T47D (cell line): ENCODE measurements around the gene FILIP1.
A peak's percentile ranks its signal among the peaks of the same experiment; 100 is the strongest.

Experiments
- DNase-seq, 2 experiments: peaks; one replicate each; pipeline versions ENCODE4 v3.0.0 to v3.0.0-alpha.2; 2011 to 2012; ENCODE audit warnings: low read depth in 1 of 2, low spot score in 1 of 2
- JUND ChIP-seq: IDR thresholded peaks from 2 replicates; pipeline ENCODE4 v1.6.1; 2012; ENCODE audit warnings: low read depth
- in situ Hi-C: cut with HindIII; loops from 2 replicates; pipeline ENCODE4 v1.10.0; 2016; ENCODE audit warnings: low sequenced_read_pairs, low pct_unique_long_range_greater_than_20kb

Gene FILIP1

DNA sequence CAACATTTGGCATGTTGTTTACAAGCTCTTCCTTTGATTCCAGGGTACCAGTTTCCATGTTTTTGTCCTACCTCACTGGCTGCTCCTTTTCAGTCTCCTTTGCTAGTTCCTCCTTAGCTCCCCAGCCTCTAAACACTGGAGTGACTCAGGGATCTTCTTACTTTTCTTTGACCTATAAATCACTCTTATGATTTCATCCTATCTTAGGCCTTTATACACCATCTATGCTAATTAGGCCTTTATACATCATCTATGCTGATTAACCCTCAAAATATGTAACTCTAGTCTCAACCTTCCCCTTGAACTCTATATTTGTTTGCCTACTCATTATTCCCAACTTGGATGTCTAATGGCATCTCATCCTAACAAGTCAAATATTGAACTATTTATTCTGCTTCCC is 218.5 kb downstream of the FILIP1 start:
- TF ChIP-seq JUND = no peak
- DNase-seq = no peak
- in situ Hi-C loops = no loop called here

DNA sequence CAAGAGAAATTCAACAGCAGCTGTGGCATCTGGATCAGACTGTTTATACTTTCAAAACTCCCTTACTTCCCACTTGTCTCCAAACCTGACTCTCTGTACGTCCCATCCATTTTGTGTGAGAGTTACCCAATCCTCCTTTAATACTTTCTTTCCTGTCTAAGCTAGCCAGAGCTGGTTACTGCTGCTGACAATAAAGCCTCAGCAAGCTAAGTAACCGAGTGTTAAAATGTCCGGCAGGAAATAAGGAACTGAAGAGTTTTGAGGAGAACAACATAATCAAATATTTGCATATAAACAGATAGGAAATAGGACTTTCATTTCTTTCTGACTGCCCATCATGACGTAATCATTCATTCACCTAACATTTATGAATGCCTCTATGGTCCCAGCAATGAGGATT is 220.6 kb downstream of the FILIP1 start:
- TF ChIP-seq JUND = no peak
- DNase-seq = no peak
- in situ Hi-C loops = no loop called here

DNA sequence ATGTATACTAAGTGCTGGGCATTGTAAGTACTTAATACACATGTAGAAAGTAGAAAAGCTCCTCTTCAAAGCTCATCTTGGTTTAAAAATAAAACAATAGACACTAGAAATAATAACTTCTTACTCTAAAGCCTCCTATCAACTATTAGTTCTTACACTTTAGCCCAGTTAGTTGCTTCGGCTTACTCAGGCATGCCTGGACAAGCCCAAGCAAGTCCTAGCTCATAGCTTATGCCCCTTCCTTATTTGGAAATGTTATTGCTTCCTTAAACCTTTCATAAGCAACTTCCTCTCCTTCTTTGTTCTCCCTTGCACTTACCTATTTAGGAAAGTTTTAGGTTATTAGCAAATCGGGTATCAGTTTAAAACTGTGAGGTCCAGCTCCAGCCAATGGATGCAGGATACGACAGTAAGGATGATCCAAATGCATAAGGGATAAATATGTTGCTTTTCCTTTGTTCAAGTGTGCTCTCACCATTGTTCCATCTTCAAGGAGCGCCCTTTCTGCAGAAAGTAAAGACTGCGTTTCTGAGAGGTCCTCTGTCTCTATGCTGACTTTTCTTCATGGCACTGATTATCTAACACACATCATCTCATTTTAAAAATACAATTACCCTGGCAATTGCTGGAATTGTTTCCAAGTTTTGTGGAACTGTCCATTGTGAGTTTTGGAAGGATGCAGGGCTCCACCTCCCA is 221.3 kb downstream of the FILIP1 start:
- peak in 1 of 2 experiments; percentile 37 for DNase-seq
- in situ Hi-C loops = no loop called here
- no peak for TF ChIP-seq JUND

DNA sequence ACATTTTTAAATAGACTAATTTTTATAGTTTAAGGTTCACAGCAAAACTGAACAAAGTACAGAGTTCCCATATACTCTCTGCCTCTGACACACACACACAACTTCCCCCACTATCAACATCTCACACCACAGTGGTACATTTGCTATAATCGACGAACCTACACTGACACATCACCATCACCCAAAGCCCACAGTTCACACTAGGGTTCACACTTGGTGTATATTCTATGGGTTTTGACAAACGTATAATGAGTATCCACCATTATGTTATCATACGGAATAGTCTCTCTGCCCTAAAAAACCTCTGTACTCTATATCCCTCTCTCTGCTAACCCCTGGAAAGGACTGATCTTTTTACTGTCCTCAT is 224.6 kb downstream of the FILIP1 start:
- DNase-seq = no peak
- no peak for TF ChIP-seq JUND
- in situ Hi-C loops = no loop called here

DNA sequence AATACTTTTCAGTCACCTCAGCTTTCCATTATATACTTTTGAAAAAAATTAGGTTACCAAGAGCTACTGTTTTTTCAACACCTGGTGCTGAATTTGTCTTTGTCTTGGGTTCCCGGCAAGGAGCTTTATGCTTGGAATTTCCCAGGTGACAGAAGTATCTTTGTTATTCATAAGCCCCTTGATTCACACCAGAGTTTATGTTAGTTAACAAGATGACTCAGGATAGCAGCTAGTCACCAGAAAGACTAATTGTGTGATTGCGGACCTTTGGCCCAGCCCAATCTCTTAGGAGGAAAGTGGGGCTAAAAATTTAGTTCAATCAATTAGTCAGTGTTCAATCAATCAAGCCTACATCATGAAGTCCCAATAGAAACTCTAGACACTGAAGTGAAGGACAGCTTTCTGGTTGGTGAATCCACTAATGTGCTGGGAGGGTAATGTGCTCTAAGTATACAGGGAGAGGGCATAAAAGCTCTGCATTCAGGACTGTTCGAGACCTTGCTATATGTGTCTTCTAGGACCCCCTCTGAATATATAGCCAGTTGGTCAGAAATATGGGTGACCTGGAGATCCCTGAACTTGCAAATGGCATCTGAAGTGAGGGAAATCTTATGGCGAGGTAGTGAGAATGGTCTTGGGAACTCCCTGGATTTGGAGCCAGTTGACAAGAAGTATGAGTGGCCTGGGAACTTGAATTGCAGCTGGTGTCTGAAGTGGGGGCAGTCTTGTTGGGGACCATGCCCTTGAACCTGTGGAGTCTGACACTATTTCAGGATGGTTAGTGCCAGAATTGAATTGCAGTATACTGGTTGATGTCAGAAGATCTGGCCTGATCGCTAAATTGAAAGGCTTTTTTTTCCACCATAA is 225.2 kb downstream of the FILIP1 start:
- in situ Hi-C loops = no loop called here
- DNase-seq = no peak
- TF ChIP-seq JUND = no peak

DNA sequence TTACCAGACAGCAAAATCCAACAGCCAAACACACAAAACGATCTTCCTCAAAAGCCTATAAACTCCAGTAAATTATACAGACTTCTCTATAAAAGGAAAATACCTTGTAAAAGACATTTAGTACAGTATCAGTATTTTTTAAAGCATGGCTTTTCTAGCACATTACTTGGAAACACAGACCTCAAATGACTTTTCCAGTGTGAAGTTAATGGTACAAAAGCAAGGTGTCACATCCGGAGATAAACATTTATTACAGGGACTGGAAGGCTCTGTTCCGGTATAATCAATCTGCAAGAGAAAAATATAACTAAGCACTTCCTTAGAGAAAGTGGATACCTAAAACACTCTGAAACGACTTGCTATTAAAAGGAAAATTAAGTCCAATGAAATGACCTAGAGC is 226.1 kb downstream of the FILIP1 start:
- no peak for DNase-seq
- TF ChIP-seq JUND = no peak
- in situ Hi-C loops = no loop called here

DNA sequence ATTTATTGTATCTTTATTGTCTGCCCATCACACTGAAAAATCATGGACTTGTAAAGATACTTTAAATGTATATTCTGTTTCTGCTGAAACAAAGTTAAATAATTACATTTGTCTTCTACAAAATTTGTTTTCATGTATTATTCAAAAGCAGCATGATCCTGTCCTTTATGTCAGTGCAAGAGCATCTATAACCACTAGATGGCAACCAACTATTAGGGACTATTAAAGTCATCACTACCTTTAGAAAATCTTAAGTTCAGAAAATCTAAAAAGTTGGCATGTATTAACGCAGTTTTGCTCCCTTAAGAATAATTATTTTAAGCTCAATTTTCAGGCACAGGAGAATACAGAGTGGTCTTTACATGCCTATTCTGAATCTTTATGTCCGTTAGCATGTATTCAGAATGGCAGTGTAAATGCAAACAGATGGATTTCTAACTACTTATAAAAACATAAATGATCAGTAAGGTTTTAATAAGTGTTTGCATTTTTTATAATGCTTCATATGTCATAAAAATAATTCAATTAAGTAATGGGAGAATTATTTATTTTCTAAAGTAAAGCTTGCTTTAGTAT is 226.8 kb downstream of the FILIP1 start:
- in situ Hi-C loops = no loop called here
- DNase-seq = peak in 1 of 2 experiments; percentile 40
- no peak for TF ChIP-seq JUND

DNA sequence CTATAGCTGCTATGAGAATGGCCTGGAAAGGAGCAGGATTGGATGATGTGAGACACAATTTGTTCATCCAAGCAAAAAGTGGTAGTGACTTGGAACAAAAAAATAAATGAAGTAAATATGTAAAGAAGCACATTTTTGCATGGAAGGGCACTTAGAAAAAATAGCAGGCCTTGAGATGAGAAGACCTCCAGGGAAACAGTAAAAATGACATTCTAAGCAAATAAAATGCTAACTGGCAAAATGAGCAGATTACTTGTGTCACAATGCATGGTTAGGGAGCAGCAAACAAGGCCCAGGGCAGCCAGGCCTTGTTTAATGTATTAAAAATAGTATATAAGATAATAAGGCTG is 230.2 kb downstream of the FILIP1 start:
- DNase-seq = no peak
- no peak for TF ChIP-seq JUND
- in situ Hi-C loops = no loop called here

DNA sequence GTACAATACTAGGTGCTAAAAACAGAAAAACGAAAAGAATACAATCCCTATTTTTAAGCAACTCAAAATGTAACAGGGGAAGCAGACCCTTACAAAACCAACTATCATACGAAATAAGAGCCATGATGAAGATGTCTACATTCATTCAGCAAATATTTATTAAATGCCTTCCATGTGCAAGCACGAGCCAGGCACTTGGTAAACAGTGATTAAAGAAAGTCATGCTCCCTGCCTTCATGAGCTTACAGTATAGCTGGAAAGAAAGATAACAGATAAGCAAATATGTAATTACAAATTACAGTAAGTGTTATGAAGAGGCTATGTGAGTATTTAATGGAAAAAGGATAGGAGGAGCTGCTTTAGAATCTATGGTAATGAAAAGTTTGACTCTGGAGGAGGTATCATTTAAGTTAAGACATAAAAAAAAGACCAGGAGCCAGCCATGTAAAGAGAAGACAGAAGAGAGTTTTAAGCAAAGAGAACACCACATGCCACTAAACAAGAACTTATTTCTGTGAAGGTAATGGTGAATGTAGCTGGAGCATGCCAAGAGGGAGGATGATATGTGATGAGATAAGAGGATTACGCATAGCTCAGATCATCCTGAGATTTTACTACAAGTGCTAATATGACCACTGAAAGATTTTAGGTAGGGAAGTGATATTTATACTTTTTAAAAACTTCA is 230.7 kb downstream of the FILIP1 start:
- TF ChIP-seq JUND = no peak
- DNase-seq = no peak
- in situ Hi-C loops = no loop called here

DNA sequence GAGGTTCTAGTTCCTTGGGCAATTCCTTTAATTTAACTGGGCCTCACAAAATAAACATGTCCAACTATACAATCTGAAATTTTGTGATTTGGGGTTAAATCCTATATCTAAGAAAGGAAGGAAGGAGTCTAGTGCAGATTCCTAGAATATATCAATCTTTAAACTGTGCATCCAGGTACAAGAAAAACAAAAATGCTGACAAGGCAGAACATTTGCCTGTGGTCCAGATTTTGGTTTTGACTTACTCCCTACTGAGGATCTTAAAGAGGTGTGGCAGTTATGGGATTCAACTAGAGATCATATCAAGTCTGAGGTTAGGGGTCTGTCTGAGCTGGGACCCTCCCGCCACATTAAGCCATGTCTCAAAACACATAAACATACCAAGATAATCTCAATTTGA is 232.3 kb downstream of the FILIP1 start:
- in situ Hi-C loops = no loop called here
- no peak for DNase-seq
- no peak for TF ChIP-seq JUND

DNA sequence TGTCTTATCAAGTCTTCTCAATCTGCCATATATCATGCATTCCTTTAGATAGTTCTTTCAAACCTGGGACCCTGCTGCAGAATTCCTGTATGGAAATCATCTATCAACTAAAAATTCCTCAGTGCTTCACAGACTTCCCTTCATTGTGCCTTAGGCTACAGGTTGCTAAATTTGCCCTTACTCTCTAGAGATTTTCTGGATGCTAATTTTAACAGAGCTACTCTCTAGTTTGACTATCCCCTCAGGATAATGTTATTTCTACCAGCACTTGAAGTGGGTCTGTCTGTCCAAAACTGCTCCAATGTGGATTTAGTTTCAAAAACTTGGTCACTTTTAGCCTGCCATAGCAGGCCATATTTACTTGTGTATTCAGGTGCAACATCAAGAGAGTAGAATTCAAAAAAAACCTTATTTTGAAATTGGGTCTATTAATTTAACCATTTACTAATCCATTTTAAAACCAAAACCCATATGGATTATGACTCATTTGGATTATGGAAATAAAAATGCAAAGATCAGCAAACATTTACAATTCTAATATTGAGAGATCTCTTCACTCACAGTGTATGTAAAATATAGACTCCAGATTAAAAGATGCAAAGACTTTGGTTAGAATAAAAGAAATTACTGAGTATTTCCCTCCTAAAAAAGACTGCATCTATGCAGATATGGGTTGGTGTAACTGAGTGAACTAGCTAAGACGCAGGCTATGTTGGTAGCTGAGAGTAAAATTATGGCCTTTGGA is 236.1 kb downstream of the FILIP1 start:
- no peak for TF ChIP-seq JUND
- in situ Hi-C loops = no loop called here
- DNase-seq = no peak

DNA sequence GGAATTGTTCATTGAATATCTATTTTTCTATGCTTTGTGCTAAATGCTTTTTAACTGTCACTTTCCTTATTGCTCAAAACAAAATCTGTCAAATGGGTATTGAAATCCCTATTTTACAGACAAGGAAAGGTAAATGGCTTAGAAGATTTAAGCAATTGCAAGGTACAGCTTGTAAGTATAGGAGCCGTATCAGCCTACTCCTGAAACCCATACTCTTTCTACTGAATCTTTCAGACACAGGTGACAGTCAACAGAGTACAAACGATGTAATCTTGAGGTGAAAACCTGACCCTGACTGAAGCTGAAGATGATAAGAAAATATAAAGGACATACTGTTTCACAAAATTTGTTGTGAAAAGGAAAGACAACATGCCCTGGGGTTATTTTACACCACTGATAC is 243.0 kb downstream of the FILIP1 start:
- no peak for TF ChIP-seq JUND
- no peak for DNase-seq
- in situ Hi-C loops = no loop called here
